Prostate gland (tissue), 2 donors: ENCODE measurements around the gene CCDC192. TPM values are rescaled to one million over a fixed set of nuclear protein-coding genes. Genes with fewer than 3 reads are reported as not detected.
A peak's percentile ranks its signal among the peaks of the same experiment; 100 is the strongest.
"Not testable (repeated sequence)": the region's sequence is repeated elsewhere in the genome, so short reads cannot be mapped to it uniquely, and the experiment has no call there.

ENCODE experiments used
- DNase-seq: peaks from one replicate; pipeline ENCODE4 v3.0.0-alpha.2; 2019; ENCODE audit warnings: low spot score
- H3K27ac ChIP-seq, 2 donors: fragments of 200-600 bp; sonication (generic); 2 replicates each; pipeline ENCODE4 v1.5.1; 2017 to 2019
- H3K27me3 ChIP-seq: fragments of 200-600 bp; sonication (generic); replicated peaks from 2 replicates; pipeline ENCODE4 v1.5.1; 2019; ENCODE audit not compliant: insufficient read depth
- H3K36me3 ChIP-seq, 2 donors: fragments of 200-600 bp; sonication (generic); 1 replicate in 1 of 2; 2 replicates in 1 of 2; pipeline versions ENCODE4 v1.5.1 to v1.8.1; 2017 to 2019
- H3K4me1 ChIP-seq: fragments of 200-600 bp; sonication (generic); replicated peaks from 2 replicates; pipeline ENCODE4 v1.5.1; 2019
- H3K4me3 ChIP-seq, 2 donors: fragments of 200-600 bp; sonication (generic); 2 replicates each; pipeline ENCODE4 v1.5.1; 2017 to 2019
- H3K9me3 ChIP-seq: fragments of 200-600 bp; sonication (generic); 2 replicates; pipeline ENCODE4 v1.5.1; 2017
- POLR2A ChIP-seq: fragments of 450-650 bp; IDR thresholded peaks from one replicate; pipeline ENCODE4 v1.6.1; 2016; ENCODE audit warnings: antibody characterized with exemption, mild to moderate bottlenecking
- POLR2AphosphoS5 ChIP-seq: sonication (generic); formaldehyde crosslinking; IDR thresholded peaks from one replicate; pipeline ENCODE4 v1.6.1; 2017; ENCODE audit warnings: antibody characterized with exemption
- WGBS: methylation state at CpG from one replicate; pipeline ENCODE4 v1.1.5; 2018; 5-methylcytosine and 5-hydroxymethylcytosine counted together
- intact Hi-C: fragments of 100-400 bp; cut with DNase I; formaldehyde crosslinking; loops from one replicate; pipeline ENCODE4 v1.14.2; 2022
- total RNA-seq, 2 donors: library from RNA; depleted of rRNA; stranded (reverse); fragments of >200 nt; gene quantifications; one replicate each; pipeline ENCODE4 v1.1.0, GENCODE V29; 2016
- TF ChIP-seq, protein P1 (sequence below), 4 experiments: fragments of 200-600 bp in 2 of 4; fragments of 450-650 bp in 2 of 4; sonication (generic) in 2 of 4; IDR thresholded peaks; 1 replicate in 3 of 4; 2 replicates in 1 of 4; pipeline ENCODE4 v1.5.1; 2016 to 2019; ENCODE audit warnings: antibody characterized with exemption in 4 of 4, mild to moderate bottlenecking in 2 of 4, moderate library complexity in 2 of 4

Gene CCDC192
- total RNA-seq, 2 donors from 2014 or later = not detected

- Histone ChIP-seq H3K9me3 (no peaks in the 10 kb centered on the region), H3K4me3 (no peak overlapping the region), H3K27ac (no peak overlapping the region), H3K36me3 (no peaks in the 10 kb centered on the region), H3K4me1 (no peaks in the 10 kb centered on the region), H3K27me3 (no peaks in the 10 kb centered on the region)
- TF ChIP-seq, protein P1, sequence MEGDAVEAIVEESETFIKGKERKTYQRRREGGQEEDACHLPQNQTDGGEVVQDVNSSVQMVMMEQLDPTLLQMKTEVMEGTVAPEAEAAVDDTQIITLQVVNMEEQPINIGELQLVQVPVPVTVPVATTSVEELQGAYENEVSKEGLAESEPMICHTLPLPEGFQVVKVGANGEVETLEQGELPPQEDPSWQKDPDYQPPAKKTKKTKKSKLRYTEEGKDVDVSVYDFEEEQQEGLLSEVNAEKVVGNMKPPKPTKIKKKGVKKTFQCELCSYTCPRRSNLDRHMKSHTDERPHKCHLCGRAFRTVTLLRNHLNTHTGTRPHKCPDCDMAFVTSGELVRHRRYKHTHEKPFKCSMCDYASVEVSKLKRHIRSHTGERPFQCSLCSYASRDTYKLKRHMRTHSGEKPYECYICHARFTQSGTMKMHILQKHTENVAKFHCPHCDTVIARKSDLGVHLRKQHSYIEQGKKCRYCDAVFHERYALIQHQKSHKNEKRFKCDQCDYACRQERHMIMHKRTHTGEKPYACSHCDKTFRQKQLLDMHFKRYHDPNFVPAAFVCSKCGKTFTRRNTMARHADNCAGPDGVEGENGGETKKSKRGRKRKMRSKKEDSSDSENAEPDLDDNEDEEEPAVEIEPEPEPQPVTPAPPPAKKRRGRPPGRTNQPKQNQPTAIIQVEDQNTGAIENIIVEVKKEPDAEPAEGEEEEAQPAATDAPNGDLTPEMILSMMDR (IDR thresholded peaks at IDR 0.05) = no peak
- no peak for TF ChIP-seq POLR2AphosphoS5
- TF ChIP-seq POLR2A = no peak
- no peak for DNase-seq
- WGBS = 93% methylated on average over 8 of the region's 10 CpGs
- intact Hi-C loops = loop anchor here (10.0 kb wide), 1 partner anchor 175 kb away; no protein-coding TSS in a partner anchor
These were observed 36.7 kb downstream of the CCDC192 start for GRCh38 chr5:127739807-127740384.

- Histone ChIP-seq H3K4me1 (no peaks in the 10 kb centered on the region), H3K4me3 (no peak overlapping the region), H3K9me3 (no peaks in the 10 kb centered on the region), H3K27ac (no peak overlapping the region), H3K27me3 (no peaks in the 10 kb centered on the region), H3K36me3 (no peaks in the 10 kb centered on the region)
- DNase-seq = no peak
- TF ChIP-seq POLR2A (no peak), POLR2AphosphoS5 (no peak)
- TF ChIP-seq, protein P1 (IDR thresholded peaks at IDR 0.05) = no peak
- intact Hi-C loops = loop anchor here (10.0 kb wide), 1 partner anchor 177 kb away; no protein-coding TSS in a partner anchor
These were observed 38.2 kb downstream of the CCDC192 start for GRCh38 chr5:127741412-127741811.

GRCh38 chr5:127744241-127744640, 41.0 kb downstream of the CCDC192 start:
- no peak overlapping the region for H3K27ac ChIP-seq
- no peaks in the 10 kb centered on the region for H3K9me3 ChIP-seq
- H3K4me1 ChIP-seq = no peaks in the 10 kb centered on the region
- H3K27me3 ChIP-seq = no peaks in the 10 kb centered on the region
- no peak overlapping the region for H3K4me3 ChIP-seq
- H3K36me3 ChIP-seq = no peaks in the 10 kb centered on the region
- TF ChIP-seq POLR2AphosphoS5 (no peak), POLR2A (no peak)
- TF ChIP-seq, protein P1 (IDR thresholded peaks at IDR 0.05) = no peak
- intact Hi-C loops = loop anchor here (10.0 kb wide), 1 partner anchor 179 kb away; no protein-coding TSS in a partner anchor
- no peak for DNase-seq

GRCh38 chr5:127746756-127747155, 43.6 kb downstream of the CCDC192 start:
- no peak overlapping the region for H3K27ac ChIP-seq
- intact Hi-C loops = loop anchor here (5.0 to 10.0 kb wide), 2 partner anchors 182 to 456 kb away; no protein-coding TSS in a partner anchor
- H3K4me3 ChIP-seq = no peak overlapping the region
- no peak for DNase-seq
- no peaks in the 10 kb centered on the region for H3K9me3 ChIP-seq
- WGBS = 78% methylated on average over 1 of the region's 1 CpG
- H3K4me1 ChIP-seq = no peaks in the 10 kb centered on the region
- no peaks in the 10 kb centered on the region for H3K36me3 ChIP-seq
- no peaks in the 10 kb centered on the region for H3K27me3 ChIP-seq
- TF ChIP-seq, protein P1 (IDR thresholded peaks at IDR 0.05) = peak in 3 of 4 experiments; percentile 19 to 63 (median 57)
- TF ChIP-seq POLR2A = no peak

GRCh38 chr5:127752503-127753265, 49.5 kb downstream of the CCDC192 start:
- H3K4me1 ChIP-seq, H3K4me3 ChIP-seq, H3K27me3 ChIP-seq, H3K27ac ChIP-seq, DNase-seq, intact Hi-C loops, H3K36me3 ChIP-seq, H3K9me3 ChIP-seq: not testable (repeated sequence)
- WGBS = 81% methylated on average over 17 of the region's 32 CpGs
